Fibroblast of mammary gland (primary cell): ENCODE results near the gene AMBRA1.

Experiments used
- DNase-seq: peaks from one replicate; pipeline ENCODE4 v3.0.0-alpha.2; 2010; ENCODE audit warnings: low read depth
- H3K4me3 ChIP-seq: 2 replicates; pipeline ENCODE4 v1.5.1; 2011; ENCODE audit warnings: low read depth, mild to moderate bottlenecking, low read length, moderate library complexity; ENCODE audit not compliant: control insufficient read depth
- CTCF ChIP-seq: conservative IDR thresholded peaks from 2 replicates; pipeline ENCODE4 v1.5.1; 2011; ENCODE audit warnings: low read depth, low read length, inconsistent platforms; ENCODE audit not compliant: control insufficient read depth, insufficient read depth

AMBRA1 gene

GRCh38 chr11:46389450-46390330 is 204.1 kb downstream of the AMBRA1 start:
- TF ChIP-seq CTCF = peak; percentile 59
- peak overlapping the region; percentile 47 for H3K4me3 ChIP-seq
- DNase-seq = peak; percentile 50

- H3K4me3 ChIP-seq = no peak overlapping the region
- DNase-seq = no peak
- no peak for TF ChIP-seq CTCF
Observed at GRCh38 chr11:46388619-46389449, 205.0 kb downstream of the AMBRA1 start.

GRCh38 chr11:46387919-46388618 is 205.8 kb downstream of the AMBRA1 start:
- no peak for DNase-seq
- no peak overlapping the region for H3K4me3 ChIP-seq
- no peak for TF ChIP-seq CTCF

GRCh38 chr11:46387456-46387855 is 206.4 kb downstream of the AMBRA1 start:
- DNase-seq = no peak
- TF ChIP-seq CTCF = no peak
- H3K4me3 ChIP-seq = no peak overlapping the region

- no peak for TF ChIP-seq CTCF
- DNase-seq = peak; percentile 52
- H3K4me3 ChIP-seq = no peak overlapping the region
Observed at GRCh38 chr11:46386674-46387073, 207.1 kb downstream of the AMBRA1 start.

GRCh38 chr11:46386005-46386578 is 207.7 kb downstream of the AMBRA1 start:
- H3K4me3 ChIP-seq = no peak overlapping the region
- no peak for DNase-seq
- no peak for TF ChIP-seq CTCF
